Activated T-cell treated with anti-CD3 and anti-CD28 coated beads, Interleukin-2, amount 50 U/mL, for 24 hours (primary cell): ENCODE measurements around the gene SLC22A7.
"Not testable (repeated sequence)": the region's sequence is repeated elsewhere in the genome, so short reads cannot be mapped to it uniquely, and the experiment has no call there.

Source experiments
- DNase-seq: peaks from one replicate; pipeline ENCODE4 v3.0.0-alpha.2; 2020
- H3K27ac Mint-ChIP-seq: 2 replicates; pipeline ENCODE4 v1.8.0; 2020; ENCODE audit warnings: mild to moderate bottlenecking, mixed read lengths
- H3K27me3 Mint-ChIP-seq: 2 replicates; pipeline ENCODE4 v1.8.0; 2020; ENCODE audit warnings: mixed read lengths
- H3K36me3 Mint-ChIP-seq: 2 replicates; pipeline ENCODE4 v1.8.0; 2020; ENCODE audit warnings: low read depth, mixed read lengths
- H3K4me1 Mint-ChIP-seq: 2 replicates; pipeline ENCODE4 v1.8.0; 2020; ENCODE audit warnings: low read depth, mixed read lengths
- H3K4me3 Mint-ChIP-seq: 2 replicates; pipeline ENCODE4 v1.8.0; 2020; ENCODE audit warnings: mild to moderate bottlenecking, moderate library complexity, mixed read lengths
- H3K9me3 Mint-ChIP-seq: 2 replicates; pipeline ENCODE4 v1.8.0; 2020; ENCODE audit warnings: mixed read lengths

Gene SLC22A7

GRCh38 chr6:43347021-43347420, 49.0 kb downstream of the SLC22A7 start:
- peaks cover 46% of the 10 kb centered on the region for H3K36me3 Mint-ChIP-seq
- H3K4me1 Mint-ChIP-seq = no peaks in the 10 kb centered on the region
- no peak overlapping the region for H3K4me3 Mint-ChIP-seq
- no peaks in the 10 kb centered on the region for H3K27me3 Mint-ChIP-seq
- DNase-seq = no peak
- no peak overlapping the region for H3K27ac Mint-ChIP-seq
- H3K9me3 Mint-ChIP-seq = no peaks in the 10 kb centered on the region

- H3K9me3 Mint-ChIP-seq = no peaks in the 10 kb centered on the region
- H3K27me3 Mint-ChIP-seq = no peaks in the 10 kb centered on the region
- no peak overlapping the region for H3K4me3 Mint-ChIP-seq
- H3K36me3 Mint-ChIP-seq = peaks cover 45% of the 10 kb centered on the region
- DNase-seq = no peak
- H3K4me1 Mint-ChIP-seq = no peaks in the 10 kb centered on the region
- no peak overlapping the region for H3K27ac Mint-ChIP-seq
Observed at GRCh38 chr6:43347444-43347843, 49.4 kb downstream of the SLC22A7 start.

GRCh38 chr6:43351951-43352350, 53.9 kb downstream of the SLC22A7 start:
- H3K36me3 Mint-ChIP-seq = peaks cover 55% of the 10 kb centered on the region
- not testable (repeated sequence) for DNase-seq

More at GRCh38 chr6:43351951-43352350, 53.9 kb downstream of the SLC22A7 start:
- H3K27ac Mint-ChIP-seq, H3K4me3 Mint-ChIP-seq, H3K9me3 Mint-ChIP-seq, H3K27me3 Mint-ChIP-seq, H3K4me1 Mint-ChIP-seq: not testable (repeated sequence)
